H7 (cell line): ENCODE data around the gene LPCAT1. TPM values are rescaled to one million over a fixed set of nuclear protein-coding genes. Genes with fewer than 3 reads are reported as not detected.
A peak's percentile ranks its signal among the peaks of the same experiment; 100 is the strongest.
"Not testable (repeated sequence)": the region's sequence is repeated elsewhere in the genome, so short reads cannot be mapped to it uniquely, and the experiment has no call there.

Source experiments
- DNase-seq: peaks from one replicate; pipeline ENCODE4 v3.0.0; 2012
- H3K27me3 ChIP-seq: 2 replicates; pipeline ENCODE4 v1.6.0; 2011; ENCODE audit warnings: mild to moderate bottlenecking, low read length; ENCODE audit not compliant: control insufficient read depth, insufficient read depth
- H3K36me3 ChIP-seq: replicated peaks from 2 replicates; pipeline ENCODE4 v1.5.1; 2011; ENCODE audit warnings: low read length; ENCODE audit not compliant: control insufficient read depth, insufficient read depth
- H3K4me3 ChIP-seq: 2 replicates; pipeline ENCODE4 v1.5.1; 2011; ENCODE audit warnings: low read depth, mild to moderate bottlenecking, control low read depth, low read length, moderate library complexity; ENCODE audit not compliant: insufficient read depth
- total RNA-seq: library from RNA; depleted of rRNA; stranded (reverse); fragments of >200 nt; shearing (Covaris generic); gene quantifications from 2 replicates; pipeline ENCODE4 v1.2.3, GENCODE V29; 2014

LPCAT1 gene
- total RNA-seq, 1 experiment from 2014 or later = 77.5 TPM

DNA sequence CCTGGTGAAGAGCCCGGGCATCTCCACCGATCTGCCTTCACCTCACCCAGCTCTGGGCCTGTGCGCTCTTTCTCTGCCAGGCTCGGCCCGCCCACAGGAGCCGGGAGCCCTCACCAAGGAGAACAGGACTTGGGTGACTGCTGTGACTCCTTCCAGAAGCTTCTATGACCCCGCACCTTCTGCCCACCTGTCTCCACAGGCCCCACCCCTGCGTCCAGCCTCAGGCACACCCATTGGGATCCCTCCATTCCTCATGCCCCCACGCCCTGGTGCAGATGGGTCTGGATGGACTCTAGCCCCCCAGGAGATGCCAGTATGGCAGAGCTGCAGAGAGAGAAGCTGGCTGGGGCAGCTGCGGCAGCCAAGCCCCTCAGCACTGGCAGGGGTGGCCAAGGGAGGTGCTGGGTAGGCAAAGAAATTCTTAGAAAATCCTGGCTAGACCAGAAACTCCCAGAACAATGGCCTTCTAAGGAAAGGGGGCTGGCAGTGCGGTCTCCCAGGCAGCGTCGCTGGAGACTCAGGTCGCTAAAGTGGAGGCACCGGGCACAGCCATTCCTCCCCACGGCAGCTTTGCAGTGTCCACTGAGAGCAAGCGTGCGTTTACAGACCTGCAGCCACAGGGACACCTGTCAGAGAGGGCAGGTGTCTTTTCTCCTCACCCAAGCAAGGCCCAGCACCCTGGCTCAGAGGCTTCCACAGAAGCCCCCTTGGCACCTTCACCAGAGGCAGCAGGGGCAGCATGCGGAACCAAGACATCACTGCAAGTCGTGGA is 17.3 kb downstream of the LPCAT1 start:
- H3K27me3 ChIP-seq = no peaks in the 10 kb centered on the region
- DNase-seq = no peak
- no peak overlapping the region for H3K4me3 ChIP-seq
- H3K36me3 ChIP-seq = peaks cover 3% of the 10 kb centered on the region

GRCh38 chr5:1505506-1506241 is 18.1 kb downstream of the LPCAT1 start:
- no peaks in the 10 kb centered on the region for H3K27me3 ChIP-seq
- peak; percentile 79 for DNase-seq
- peaks cover 3% of the 10 kb centered on the region; the same call in 1 of the 2 replicates for H3K36me3 ChIP-seq
- no peak overlapping the region for H3K4me3 ChIP-seq

- not testable (repeated sequence) for DNase-seq, H3K36me3 ChIP-seq, H3K27me3 ChIP-seq, H3K4me3 ChIP-seq
These were observed 18.7 kb downstream of the LPCAT1 start for GRCh38 chr5:1505089-1505488.

- no peak for DNase-seq
- H3K4me3 ChIP-seq = no peak overlapping the region
- no peaks in the 10 kb centered on the region for H3K27me3 ChIP-seq
- H3K36me3 ChIP-seq = no peaks in the 10 kb centered on the region; the same call in none of the 2 replicates
These were observed 19.1 kb downstream of the LPCAT1 start for GRCh38 chr5:1504617-1505016.

DNA sequence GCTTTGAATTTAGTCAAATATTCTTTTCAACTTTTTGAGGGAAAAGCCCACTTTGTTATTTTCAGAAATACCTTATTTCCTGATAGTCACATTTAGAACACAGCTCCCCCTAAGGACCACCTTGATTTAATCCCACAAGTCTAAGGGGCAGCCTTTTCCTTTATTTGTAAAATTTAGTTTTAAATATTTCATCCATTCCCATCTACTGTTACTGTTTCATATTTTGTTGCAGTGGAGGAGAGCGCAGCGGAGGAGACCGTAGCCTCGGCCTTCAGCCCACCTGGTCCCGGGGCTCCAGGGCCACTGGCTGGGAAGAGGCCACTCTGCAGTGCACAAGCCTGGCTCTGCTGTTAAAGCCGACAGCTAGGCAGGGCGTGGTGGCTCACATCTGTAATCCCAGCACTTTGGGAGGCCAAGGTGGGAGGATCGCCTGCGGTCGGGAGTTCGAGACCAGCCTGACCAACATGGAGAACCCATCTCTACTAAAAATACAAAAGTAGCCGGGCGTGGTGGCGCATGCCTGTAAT is 19.6 kb downstream of the LPCAT1 start:
- Histone ChIP-seq H3K36me3 (no peaks in the 10 kb centered on the region; the same call in none of the 2 replicates), H3K4me3 (no peak overlapping the region), H3K27me3 (no peaks in the 10 kb centered on the region)
- DNase-seq = no peak

- Histone ChIP-seq H3K36me3 (no peaks in the 10 kb centered on the region; the same call in none of the 2 replicates), H3K27me3 (no peaks in the 10 kb centered on the region), H3K4me3 (no peak overlapping the region)
- no peak for DNase-seq
These were observed 20.3 kb downstream of the LPCAT1 start for GRCh38 chr5:1503241-1504068.

DNA sequence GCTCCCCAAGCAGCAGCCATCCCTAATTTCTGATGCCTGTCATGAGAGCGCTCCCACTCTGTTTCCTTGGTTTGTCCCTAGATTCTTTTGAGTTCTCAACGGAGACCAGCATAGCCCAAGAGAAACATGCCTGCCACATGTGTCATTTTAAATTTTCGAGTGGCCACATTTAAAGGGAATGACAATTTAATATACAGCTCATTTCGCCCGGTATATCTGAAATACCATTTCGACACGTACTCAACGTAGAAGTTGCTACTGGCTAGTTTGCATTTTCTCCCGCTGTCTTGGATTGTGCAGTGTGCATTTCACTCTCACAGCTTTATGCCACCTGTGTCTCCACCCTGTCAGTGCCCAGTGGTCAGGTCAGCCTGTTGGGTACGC is 21.0 kb downstream of the LPCAT1 start:
- no peak overlapping the region for H3K4me3 ChIP-seq
- no peaks in the 10 kb centered on the region for H3K27me3 ChIP-seq
- DNase-seq = no peak
- no peaks in the 10 kb centered on the region; the same call in none of the 2 replicates for H3K36me3 ChIP-seq

GRCh38 chr5:1502046-1502736 is 21.6 kb downstream of the LPCAT1 start:
- Histone ChIP-seq H3K27me3 (no peaks in the 10 kb centered on the region), H3K36me3 (no peaks in the 10 kb centered on the region; the same call in none of the 2 replicates), H3K4me3 (no peak overlapping the region)
- peak; percentile 91 for DNase-seq

DNA sequence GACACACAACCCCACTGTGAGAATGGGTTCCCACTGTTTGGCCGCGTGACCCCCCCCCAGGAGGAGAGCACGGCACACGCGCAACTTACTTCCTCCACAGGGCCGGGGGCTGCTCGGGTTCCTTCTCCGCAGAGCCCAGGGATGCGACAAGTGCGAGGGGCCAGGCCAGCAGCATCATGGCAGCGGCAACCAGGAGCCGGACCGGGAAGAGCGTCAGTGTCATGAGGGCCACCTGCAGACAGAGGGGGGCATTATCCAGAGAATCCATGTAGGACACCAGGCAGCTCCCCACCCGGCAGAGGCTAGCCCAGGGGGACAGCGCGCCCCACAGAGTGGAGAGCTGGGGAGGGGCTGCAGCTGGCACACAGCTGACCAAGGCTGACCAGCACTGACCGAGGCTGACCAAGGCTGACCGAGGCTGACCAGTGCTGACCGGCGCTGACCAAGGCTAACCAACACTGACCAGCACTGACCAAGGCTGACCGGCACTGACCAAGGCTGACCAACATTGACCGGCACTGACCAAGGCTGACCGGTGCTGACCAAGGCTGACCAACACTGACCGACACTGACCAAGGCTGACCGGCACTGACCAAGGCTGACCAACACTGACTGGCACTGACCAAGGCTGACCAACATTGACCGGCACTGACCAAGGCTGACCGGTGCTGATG is 22.3 kb downstream of the LPCAT1 start:
- no peaks in the 10 kb centered on the region; the same call in none of the 2 replicates for H3K36me3 ChIP-seq
- no peaks in the 10 kb centered on the region for H3K27me3 ChIP-seq
- no peak overlapping the region for H3K4me3 ChIP-seq
- DNase-seq = no peak

- peaks cover 1% of the 10 kb centered on the region for H3K36me3 ChIP-seq
These were observed 23.2 kb downstream of the LPCAT1 start for GRCh38 chr5:1500411-1501091.

GRCh38 chr5:1499851-1500250 is 23.9 kb downstream of the LPCAT1 start:
- H3K4me3 ChIP-seq = no peak overlapping the region
- H3K36me3 ChIP-seq = peaks cover 2% of the 10 kb centered on the region
- no peak for DNase-seq
- H3K27me3 ChIP-seq = no peaks in the 10 kb centered on the region

More at GRCh38 chr5:1500411-1501091, 23.2 kb downstream of the LPCAT1 start:
- no peak for DNase-seq
- Histone ChIP-seq H3K4me3 (no peak overlapping the region), H3K27me3 (no peaks in the 10 kb centered on the region)

DNA sequence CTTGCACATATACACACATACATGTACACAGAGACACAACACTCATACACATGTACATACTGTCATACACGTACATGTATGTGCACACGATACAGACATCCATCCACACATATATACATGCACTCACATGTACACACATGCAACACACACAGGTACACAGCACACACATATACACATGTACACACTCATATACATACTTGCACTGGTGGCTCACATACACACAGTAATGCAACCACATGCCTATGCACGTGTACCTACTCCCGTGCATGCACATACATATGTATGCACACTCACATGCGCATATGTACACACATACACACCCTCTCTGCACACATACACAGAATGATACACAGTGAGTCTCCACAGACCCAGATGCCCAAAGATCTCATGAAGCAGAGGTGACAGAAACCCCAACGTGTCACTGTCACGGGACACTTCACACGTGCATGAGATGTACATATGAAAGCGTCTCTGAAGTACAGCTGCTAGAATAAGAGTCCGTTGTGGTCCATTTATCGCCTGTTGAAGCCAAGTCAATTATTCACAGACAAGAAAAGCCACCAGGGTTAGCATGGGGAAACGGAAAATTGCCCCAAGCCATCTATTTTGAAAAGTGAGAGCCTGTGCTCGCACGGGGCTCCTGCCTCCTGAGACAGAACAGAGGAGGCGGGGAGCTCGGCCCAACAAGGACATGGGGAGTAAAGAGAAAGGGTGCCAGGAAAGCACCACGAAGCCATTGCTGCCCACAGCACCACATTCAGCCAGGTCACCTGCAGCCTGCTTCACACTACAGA is 24.9 kb downstream of the LPCAT1 start:
- DNase-seq = no peak
- no peaks in the 10 kb centered on the region for H3K27me3 ChIP-seq
- H3K36me3 ChIP-seq = peaks cover 6% of the 10 kb centered on the region
- no peak overlapping the region for H3K4me3 ChIP-seq
